GM21825 (cell line): ENCODE measurements around the gene SEC22A.
"Not testable (repeated sequence)": the region's sequence is repeated elsewhere in the genome, so short reads cannot be mapped to it uniquely, and the experiment has no call there.

Source experiments
- ATAC-seq: cut with Tn5 transposase; IDR thresholded peaks from one replicate; pipeline ENCODE4 v1.9.1; 2021; ENCODE audit warnings: mild to moderate bottlenecking, moderate library complexity; ENCODE audit not compliant: unreplicated experiment

Gene SEC22A

GRCh38 chr3:123169930-123170329 is 31.8 kb upstream of the SEC22A start:
- no peak for ATAC-seq

GRCh38 chr3:123180791-123181190 is 21.0 kb upstream of the SEC22A start:
- no peak for ATAC-seq

GRCh38 chr3:123186695-123187094 is 15.0 kb upstream of the SEC22A start:
- ATAC-seq, result no peak

GRCh38 chr3:123188058-123188457 is 13.7 kb upstream of the SEC22A start:
- no peak for ATAC-seq

- no peak for ATAC-seq
Observed at GRCh38 chr3:123193448-123194101, 8.2 kb upstream of the SEC22A start.

GRCh38 chr3:123194552-123194951 is 7.2 kb upstream of the SEC22A start:
- no peak for ATAC-seq

GRCh38 chr3:123198372-123198771 is 3.4 kb upstream of the SEC22A start:
- no peak for ATAC-seq

- no peak for ATAC-seq
Observed at GRCh38 chr3:123201223-123201556, 553 bp upstream of the SEC22A start.

- no peak for ATAC-seq
Observed at GRCh38 chr3:123202451-123202850, 708 bp downstream of the SEC22A start.

GRCh38 chr3:123218990-123219389 is 17.2 kb downstream of the SEC22A start:
- ATAC-seq, result no peak

- not testable (repeated sequence) for ATAC-seq
Observed at GRCh38 chr3:123221369-123221768, 19.6 kb downstream of the SEC22A start.

GRCh38 chr3:123225016-123225415 is 23.3 kb downstream of the SEC22A start:
- ATAC-seq, result no peak

GRCh38 chr3:123226549-123226948 is 24.8 kb downstream of the SEC22A start:
- no peak for ATAC-seq

- no peak for ATAC-seq
Observed at GRCh38 chr3:123229145-123229544, 27.4 kb downstream of the SEC22A start.

- ATAC-seq, result no peak
Observed at GRCh38 chr3:123236902-123237301, 35.2 kb downstream of the SEC22A start.

- ATAC-seq, result not testable (repeated sequence)
Observed at GRCh38 chr3:123239186-123239585, 37.4 kb downstream of the SEC22A start.

- ATAC-seq, result no peak
Observed at GRCh38 chr3:123239756-123240155, 38.0 kb downstream of the SEC22A start.

GRCh38 chr3:123244128-123244527 is 42.4 kb downstream of the SEC22A start:
- ATAC-seq, result no peak

GRCh38 chr3:123246866-123247265 is 45.1 kb downstream of the SEC22A start:
- ATAC-seq, result no peak

GRCh38 chr3:123256256-123256655 is 54.5 kb downstream of the SEC22A start:
- ATAC-seq, result no peak

- ATAC-seq, result no peak
Observed at GRCh38 chr3:123258359-123258758, 56.6 kb downstream of the SEC22A start.

GRCh38 chr3:123258811-123259420 is 57.2 kb downstream of the SEC22A start:
- ATAC-seq, result no peak

- no peak for ATAC-seq
Observed at GRCh38 chr3:123261666-123262065, 59.9 kb downstream of the SEC22A start.
